ENCODE measurements around the gene VSIG8. TPM values are rescaled to one million over a fixed set of nuclear protein-coding genes. Genes with fewer than 3 reads are reported as not detected.
A peak's percentile ranks its signal among the peaks of the same experiment; 100 is the strongest.

Gene VSIG8
- total RNA-seq, 6 donors from 2014 or later, result 0.34 TPM; not detected in 5

DNA sequence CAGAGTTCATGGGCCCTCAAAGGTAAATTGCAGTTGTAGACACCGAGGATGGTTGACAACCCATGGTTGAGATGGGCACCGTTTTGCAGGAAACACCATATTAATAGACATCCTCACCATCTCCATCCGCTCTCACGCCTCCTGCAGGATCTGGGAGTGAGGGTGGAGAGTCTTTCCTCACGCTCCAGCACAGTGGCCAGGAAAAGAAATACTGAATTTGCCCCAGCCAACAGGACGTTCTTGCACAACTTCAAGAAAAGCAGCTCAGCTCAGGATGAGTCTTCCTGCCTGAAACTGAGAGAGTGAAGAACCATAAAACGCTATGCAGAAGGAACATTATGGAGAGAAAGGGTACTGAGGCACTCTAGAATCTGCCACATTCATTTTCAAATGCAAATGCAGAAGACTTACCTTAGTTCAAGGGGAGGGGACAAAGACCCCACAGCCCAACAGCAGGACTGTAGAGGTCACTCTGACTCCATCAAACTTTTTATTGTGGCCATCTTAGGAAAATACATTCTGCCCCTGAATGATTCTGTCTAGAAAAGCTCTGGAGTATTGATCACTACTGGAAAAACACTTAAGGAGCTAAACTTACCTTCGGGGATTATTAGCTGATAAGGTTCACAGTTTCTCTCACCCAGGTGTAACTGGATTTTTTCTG lies 26.5 kb downstream of the VSIG8 start:
- Histone ChIP-seq H3K9me3 (no peaks in the 10 kb centered on the region), H3K36me3 (peaks cover 0 to 6% (median 0%) of the 10 kb centered on the region in 4 donors), H3K4me1 (no peaks in the 10 kb centered on the region), H3K27me3 (no peaks in the 10 kb centered on the region), H3K27ac (no peak overlapping the region), H3K4me3 (no peak overlapping the region)
- 72 to 73% methylated on average over 8 of the region's 8 CpGs for WGBS, 2 donors
- TF ChIP-seq POLR2A (IDR thresholded peaks at IDR 0.05) (no peak), POLR2AphosphoS5 (IDR thresholded peaks at IDR 0.05) (no peak), EP300 (IDR thresholded peaks at IDR 0.05) (no peak)
- TF ChIP-seq, protein P1, sequence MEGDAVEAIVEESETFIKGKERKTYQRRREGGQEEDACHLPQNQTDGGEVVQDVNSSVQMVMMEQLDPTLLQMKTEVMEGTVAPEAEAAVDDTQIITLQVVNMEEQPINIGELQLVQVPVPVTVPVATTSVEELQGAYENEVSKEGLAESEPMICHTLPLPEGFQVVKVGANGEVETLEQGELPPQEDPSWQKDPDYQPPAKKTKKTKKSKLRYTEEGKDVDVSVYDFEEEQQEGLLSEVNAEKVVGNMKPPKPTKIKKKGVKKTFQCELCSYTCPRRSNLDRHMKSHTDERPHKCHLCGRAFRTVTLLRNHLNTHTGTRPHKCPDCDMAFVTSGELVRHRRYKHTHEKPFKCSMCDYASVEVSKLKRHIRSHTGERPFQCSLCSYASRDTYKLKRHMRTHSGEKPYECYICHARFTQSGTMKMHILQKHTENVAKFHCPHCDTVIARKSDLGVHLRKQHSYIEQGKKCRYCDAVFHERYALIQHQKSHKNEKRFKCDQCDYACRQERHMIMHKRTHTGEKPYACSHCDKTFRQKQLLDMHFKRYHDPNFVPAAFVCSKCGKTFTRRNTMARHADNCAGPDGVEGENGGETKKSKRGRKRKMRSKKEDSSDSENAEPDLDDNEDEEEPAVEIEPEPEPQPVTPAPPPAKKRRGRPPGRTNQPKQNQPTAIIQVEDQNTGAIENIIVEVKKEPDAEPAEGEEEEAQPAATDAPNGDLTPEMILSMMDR (IDR thresholded peaks at IDR 0.05), result no peak
- no peak for ATAC-seq (ENCODE audit: low FRiP score in 2 of 2)
- DNase-seq, result no peak

GRCh38 chr1:159835356-159835755 lies 27.1 kb downstream of the VSIG8 start:
- WGBS, 2 donors, result 66 to 80% methylated on average over 1 to 3 of the region's 3 CpGs
- DNase-seq (no peak), ATAC-seq (ENCODE audit: low FRiP score in 2 of 2) (no peak)
- Histone ChIP-seq H3K36me3 (peaks cover 0 to 6% (median 0%) of the 10 kb centered on the region in 4 donors), H3K4me3 (no peak overlapping the region), H3K4me1 (peaks cover 0 to under 1% (median under 1%) of the 10 kb centered on the region in 4 donors), H3K27ac (no peak overlapping the region), H3K27me3 (no peaks in the 10 kb centered on the region), H3K9me3 (no peaks in the 10 kb centered on the region)
- TF ChIP-seq, protein P1 (IDR thresholded peaks at IDR 0.05), result no peak
- no peak for TF ChIP-seq POLR2AphosphoS5 (IDR thresholded peaks at IDR 0.05)
- TF ChIP-seq POLR2A (IDR thresholded peaks at IDR 0.05), result no peak
- TF ChIP-seq EP300 (IDR thresholded peaks at IDR 0.05), result no peak

GRCh38 chr1:159832309-159832708 lies 30.1 kb downstream of the VSIG8 start:
- 92 to 96% methylated on average over 2 of the region's 2 CpGs for WGBS, 2 donors
- Histone ChIP-seq H3K4me1 (peaks cover 4 to 11% (median 8%) of the 10 kb centered on the region in 4 donors), H3K36me3 (no peaks in the 10 kb centered on the region), H3K27ac (no peak overlapping the region), H3K4me3 (no peak overlapping the region), H3K27me3 (no peaks in the 10 kb centered on the region), H3K9me3 (no peaks in the 10 kb centered on the region)
- DNase-seq (no peak), ATAC-seq (ENCODE audit: low FRiP score in 2 of 2) (no peak)
- TF ChIP-seq EP300 (IDR thresholded peaks at IDR 0.05), result no peak

DNA sequence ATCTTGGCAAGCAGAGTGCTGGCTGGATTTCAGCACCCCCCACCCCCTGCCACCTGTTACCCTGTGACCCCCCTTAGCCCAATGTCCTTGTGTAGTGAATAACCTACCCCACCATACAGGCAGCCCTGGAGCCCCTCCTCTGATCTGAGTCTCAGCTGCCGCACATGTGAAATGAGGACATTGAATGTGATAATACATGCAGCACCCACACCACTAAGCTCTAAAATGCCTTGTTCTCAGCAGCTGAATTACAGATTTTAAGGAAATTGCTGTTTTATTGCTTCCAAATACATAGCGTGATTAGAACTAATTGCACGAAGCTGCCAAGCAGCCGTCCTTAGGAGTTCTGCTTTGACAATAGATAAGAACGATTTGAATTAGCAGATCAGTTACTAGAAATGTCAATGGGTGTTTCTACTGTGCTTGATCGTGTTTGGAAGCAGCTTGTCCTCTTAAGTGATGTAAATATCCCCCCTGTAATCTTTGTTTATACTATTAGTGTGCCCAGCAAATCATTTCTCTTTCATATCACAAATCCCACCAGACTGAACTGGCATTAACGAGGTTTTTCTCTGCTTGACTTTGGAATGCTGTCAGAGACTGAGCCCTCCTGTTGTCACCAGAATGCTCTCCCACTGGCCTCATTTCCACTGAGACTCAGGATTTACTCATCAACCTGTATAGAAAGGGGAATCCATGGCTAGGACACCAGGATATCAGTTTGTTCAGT lies 30.9 kb downstream of the VSIG8 start:
- WGBS, 2 donors, result 59 to 68% methylated on average over 7 of the region's 7 CpGs

GRCh38 chr1:159830722-159831121 lies 31.7 kb downstream of the VSIG8 start:
- DNase-seq (peak in 1 of 2 donors; percentile 38), ATAC-seq (ENCODE audit: low FRiP score in 2 of 2) (no peak)
- Histone ChIP-seq H3K9me3 (no peaks in the 10 kb centered on the region), H3K36me3 (no peaks in the 10 kb centered on the region), H3K4me1 (peaks cover 7 to 22% (median 19%) of the 10 kb centered on the region in 4 donors), H3K27ac (no peak overlapping the region), H3K27me3 (no peaks in the 10 kb centered on the region), H3K4me3 (no peak overlapping the region)
- no peak for TF ChIP-seq POLR2A (IDR thresholded peaks at IDR 0.05)
- no peak for TF ChIP-seq POLR2AphosphoS5 (IDR thresholded peaks at IDR 0.05)
- no peak for TF ChIP-seq EP300 (IDR thresholded peaks at IDR 0.05)
- TF ChIP-seq, protein P1 (IDR thresholded peaks at IDR 0.05), result no peak
- 78 to 90% methylated on average over 8 of the region's 8 CpGs for WGBS, 2 donors

More for the DNA sequence above, 30.9 kb downstream of the VSIG8 start:
- H3K4me3 ChIP-seq, result no peak overlapping the region
- TF ChIP-seq POLR2AphosphoS5 (IDR thresholded peaks at IDR 0.05) (no peak), POLR2A (IDR thresholded peaks at IDR 0.05) (no peak), EP300 (IDR thresholded peaks at IDR 0.05) (no peak)
- TF ChIP-seq, protein P1 (IDR thresholded peaks at IDR 0.05), result no peak
- no peak overlapping the region for H3K27ac ChIP-seq
- ATAC-seq (ENCODE audit: low FRiP score in 2 of 2), result no peak
- H3K9me3 ChIP-seq, result no peaks in the 10 kb centered on the region
- no peaks in the 10 kb centered on the region for H3K27me3 ChIP-seq
- peaks cover 4 to 15% (median 13%) of the 10 kb centered on the region in 4 donors for H3K4me1 ChIP-seq
- no peaks in the 10 kb centered on the region for H3K36me3 ChIP-seq
- DNase-seq, result no peak

Measured in upper lobe of left lung (tissue), 6 donors.